CD4-positive, alpha-beta T cell treated with Interleukin-6 for 4 hours (primary cell): Measurements from ENCODE around the gene TMEM239.
A peak's percentile ranks its signal among the peaks of the same experiment; 100 is the strongest.
"Not testable (repeated sequence)": the region's sequence is repeated elsewhere in the genome, so short reads cannot be mapped to it uniquely, and the experiment has no call there.

Experiments used
- DNase-seq: peaks from one replicate; pipeline ENCODE4 v3.0.0-alpha.2; 2020; ENCODE audit warnings: mixed read lengths

The TMEM239 gene

GRCh38 chr20:2799688-2800520 is 16.3 kb upstream of the TMEM239 start:
- DNase-seq = no peak

- DNase-seq = no peak
These were observed 15.5 kb upstream of the TMEM239 start, which contains the start of gene CPXM1 for GRCh38 chr20:2800521-2801285. Gene CPXM1, minus strand, starts transcription at chr20:2800627. Its CDS starts 55 bp downstream, at chr20:2800572.

GRCh38 chr20:2801286-2801728 is 14.9 kb upstream of the TMEM239 start:
- no peak for DNase-seq

DNA sequence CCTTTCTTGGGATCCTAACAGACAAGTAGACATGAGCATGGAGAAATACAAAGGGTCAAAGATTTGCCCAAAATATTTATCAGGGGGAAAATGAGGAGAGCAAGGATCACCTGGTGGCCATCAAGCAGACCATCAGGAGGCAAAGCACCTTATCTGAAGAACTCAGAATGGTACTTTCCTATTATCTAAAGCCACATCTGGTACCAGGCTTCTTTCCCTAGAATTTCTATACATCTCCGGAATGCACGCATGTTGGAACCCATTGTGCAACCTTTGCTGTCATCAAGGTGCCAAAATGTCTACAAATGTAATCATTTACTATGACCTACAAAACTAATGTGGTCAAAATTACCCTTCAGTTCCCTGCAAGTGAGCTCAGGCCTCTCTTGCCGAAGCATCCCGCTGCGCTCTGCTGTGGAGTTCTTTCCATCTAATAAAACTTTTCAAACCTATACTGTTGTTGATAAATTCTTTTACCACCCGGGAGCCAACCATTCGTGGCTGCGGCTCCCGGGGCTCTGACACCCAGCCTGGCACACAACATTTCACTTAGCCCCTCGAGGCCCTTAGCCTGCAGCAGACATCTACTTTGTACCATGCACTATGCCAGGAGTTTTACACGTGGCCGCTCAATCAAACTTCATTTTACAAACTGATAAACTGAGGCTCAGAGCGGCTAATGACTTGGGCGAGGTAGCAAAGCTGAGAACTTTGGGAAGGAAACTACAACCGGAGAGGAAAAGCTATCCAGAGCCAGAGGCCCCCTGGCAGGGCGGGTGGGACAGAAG is 11.9 kb upstream of the TMEM239 start:
- DNase-seq = no peak

GRCh38 chr20:2804852-2805688 is 11.1 kb upstream of the TMEM239 start:
- DNase-seq = no peak

DNA sequence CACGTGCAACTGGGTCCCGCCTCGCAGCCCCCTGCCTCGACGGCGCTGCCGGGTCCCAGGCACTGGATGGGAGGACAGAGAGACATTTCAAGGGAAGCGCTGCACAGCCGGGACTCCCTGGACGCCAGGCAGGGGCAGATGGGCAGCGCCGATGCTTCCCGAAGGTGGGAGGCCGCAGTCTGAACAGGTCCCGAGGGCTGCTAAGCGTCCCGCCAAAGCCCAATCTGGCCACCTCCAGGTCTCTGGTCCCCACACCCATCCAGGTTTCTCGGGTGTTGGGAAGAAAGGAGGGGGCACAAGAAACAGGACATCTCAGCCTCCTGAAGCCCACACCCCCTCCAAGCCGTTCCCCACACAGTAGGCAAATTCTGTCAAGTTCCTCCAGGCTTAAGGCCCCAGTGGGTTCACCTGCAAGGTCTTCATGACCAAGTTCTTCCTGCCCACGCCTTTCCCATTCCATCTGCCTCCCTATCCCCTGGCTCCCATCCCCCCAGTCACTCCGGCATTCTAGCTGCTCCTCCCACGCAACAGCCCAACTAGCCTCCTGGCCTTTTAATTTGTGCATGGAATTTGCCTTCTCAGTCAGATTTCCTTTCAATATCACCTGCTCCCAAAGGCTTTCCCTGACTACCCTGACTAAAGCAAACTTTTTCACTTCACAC is 10.3 kb upstream of the TMEM239 start:
- DNase-seq = no peak

GRCh38 chr20:2806351-2806701 is 9.8 kb upstream of the TMEM239 start:
- no peak for DNase-seq

GRCh38 chr20:2807019-2807418 is 9.1 kb upstream of the TMEM239 start:
- no peak for DNase-seq

DNA sequence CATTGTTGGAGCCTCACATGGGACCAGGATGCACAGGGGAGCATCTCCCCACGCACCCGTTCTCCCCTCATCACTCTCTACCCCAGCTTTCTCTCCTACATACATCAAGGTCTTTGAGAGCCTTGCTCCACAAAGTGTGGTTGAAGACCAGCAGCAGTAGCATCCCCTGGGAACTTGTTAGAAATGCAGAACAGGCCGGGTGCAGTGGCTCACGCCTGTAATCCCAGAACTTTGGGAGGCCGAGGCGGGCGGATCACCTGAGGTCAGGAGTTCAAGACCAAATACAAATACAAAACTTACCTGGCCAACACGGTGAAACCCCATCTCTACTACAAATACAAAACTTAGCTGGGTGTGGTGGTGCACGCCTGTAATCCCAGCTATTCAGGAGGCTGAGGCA is 8.2 kb upstream of the TMEM239 start:
- not testable (repeated sequence) for DNase-seq

DNA sequence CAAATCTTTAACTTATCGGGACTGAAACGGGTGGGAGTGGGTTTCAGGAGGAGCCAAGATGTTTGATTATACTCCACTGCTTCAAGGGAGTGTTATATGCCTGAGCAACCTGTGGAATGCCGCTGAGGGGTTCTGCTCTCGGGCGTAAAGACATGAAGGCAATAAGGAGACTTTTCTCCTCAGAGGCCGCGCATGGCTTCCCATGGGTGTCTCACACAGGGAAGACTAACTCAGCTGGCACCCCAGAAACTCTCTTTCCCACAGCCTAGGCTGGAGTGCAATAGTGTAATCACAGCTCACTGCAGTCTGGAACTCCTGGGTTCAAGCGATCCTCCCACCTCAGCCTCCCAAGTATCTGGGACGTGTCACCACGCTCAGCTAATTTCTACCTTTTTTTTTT is 6.5 kb upstream of the TMEM239 start:
- DNase-seq = no peak

- DNase-seq = no peak
These were observed 4.0 kb upstream of the TMEM239 start for GRCh38 chr20:2812189-2812588.

GRCh38 chr20:2814076-2814475 is 2.1 kb upstream of the TMEM239 start:
- no peak for DNase-seq

DNA sequence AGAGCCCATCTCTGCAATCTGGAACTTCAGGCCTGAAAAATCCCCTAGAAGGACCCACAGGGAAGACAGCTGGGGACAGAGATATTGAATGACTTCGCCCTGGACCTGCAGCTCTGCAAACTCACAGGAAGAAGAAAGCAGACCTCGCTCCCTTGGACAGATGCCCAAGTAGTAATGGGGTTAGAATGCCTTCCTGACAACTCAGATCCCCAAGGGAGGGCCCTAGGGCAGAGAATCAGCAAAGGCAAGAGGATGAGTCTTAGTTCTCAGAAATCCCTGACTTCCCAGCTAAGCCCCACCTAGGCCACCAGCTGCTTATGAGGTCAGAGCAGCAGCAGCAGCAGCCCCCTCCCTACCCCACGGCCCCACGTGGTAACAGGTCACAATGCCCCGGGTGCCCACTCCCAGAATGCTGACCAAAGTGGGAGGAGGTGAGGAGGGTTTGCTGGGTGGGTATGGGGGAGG is 1.5 kb upstream of the TMEM239 start, which contains the start of gene C20orf141:
C20orf141 (plus strand) TSS at position 401 of the 465 bp plus-strand sequence. CDS start 198 bp downstream, outside the sequence.
- no peak for DNase-seq

DNA sequence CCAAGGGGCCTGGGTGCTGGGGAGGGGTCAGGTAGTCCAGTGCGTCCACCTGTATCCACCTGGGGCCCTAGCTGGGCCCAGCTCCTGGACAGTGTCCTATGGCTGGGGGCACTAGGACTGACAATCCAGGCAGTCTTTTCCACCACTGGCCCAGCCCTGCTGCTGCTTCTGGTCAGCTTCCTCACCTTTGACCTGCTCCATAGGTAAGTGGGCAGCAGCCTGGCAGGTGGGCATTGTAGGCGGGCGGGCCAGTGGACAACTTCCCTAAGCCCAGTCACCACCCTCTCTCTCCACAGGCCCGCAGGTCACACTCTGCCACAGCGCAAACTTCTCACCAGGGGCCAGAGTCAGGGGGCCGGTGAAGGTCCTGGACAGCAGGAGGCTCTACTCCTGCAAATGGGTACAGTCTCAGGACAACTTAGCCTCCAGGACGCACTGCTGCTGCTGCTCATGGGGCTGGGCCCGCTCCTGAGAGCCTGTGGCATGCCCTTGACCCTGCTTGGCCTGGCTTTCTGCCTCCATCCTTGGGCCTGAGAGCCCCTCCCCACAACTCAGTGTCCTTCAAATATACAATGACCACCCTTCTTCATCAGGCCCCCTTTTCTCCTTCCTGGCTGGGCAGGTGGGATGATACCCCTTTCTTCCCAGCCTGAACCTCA is 793 bp upstream of the TMEM239 start:
- no peak for DNase-seq

- DNase-seq = peak; percentile 18
These were observed 598 bp downstream of the TMEM239 start for GRCh38 chr20:2816583-2817340.

DNA sequence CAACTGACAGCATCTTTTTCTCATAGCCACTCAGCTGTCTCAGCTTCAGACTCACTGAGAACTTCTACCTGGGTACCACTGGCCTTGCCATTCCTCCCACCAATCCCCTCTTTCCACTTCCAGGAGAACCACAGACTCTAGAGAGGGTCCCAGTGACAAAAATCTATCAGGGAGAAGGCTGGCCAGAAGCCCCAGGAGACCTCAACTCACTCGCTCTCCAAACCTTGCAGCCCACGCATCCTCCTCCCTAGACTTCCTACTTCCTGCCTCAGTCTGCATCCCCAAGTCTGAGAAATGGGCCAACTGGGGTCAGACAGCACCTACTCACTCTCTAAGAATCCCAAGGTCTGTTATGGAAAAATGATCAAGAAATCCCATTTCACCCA is 1.2 kb downstream of the TMEM239 start:
- no peak for DNase-seq

- no peak for DNase-seq
These were observed 1.9 kb downstream of the TMEM239 start for GRCh38 chr20:2817891-2818595.

GRCh38 chr20:2820084-2820895 is 4.1 kb downstream of the TMEM239 start:
- DNase-seq = no peak
